Calu3 (cell line): ENCODE measurements around the gene ARVCF. TPM values are rescaled to one million over a fixed set of nuclear protein-coding genes. Genes with fewer than 3 reads are reported as not detected.

Experiments
- BruUV-seq: library from RNA; stranded (reverse); fragments of 400-500 nt; replicated peaks from 2 replicates; lab custom pipeline; 2021; lab: Mats Ljungman, UMichigan
- CTCF ChIA-PET: fragments of 300-600 bp; sonication (Branson Sonifier 250); formaldehyde crosslinking; loops from one replicate; lab custom pipeline; 2022; ENCODE audit warnings: antibody characterized with exemption; lab: Charles Lee
- DNase-seq: peaks from one replicate; pipeline ENCODE4 v3.0.0; 2022
- H3K27ac Mint-ChIP-seq: one replicate; pipeline ENCODE4 v1.8.0; 2022; ENCODE audit warnings: mixed read lengths; ENCODE audit not compliant: unreplicated experiment
- H3K27me3 Mint-ChIP-seq: one replicate; pipeline ENCODE4 v1.8.0; 2022; ENCODE audit warnings: mixed read lengths; ENCODE audit not compliant: unreplicated experiment
- H3K36me3 Mint-ChIP-seq: one replicate; pipeline ENCODE4 v1.8.0; 2022; ENCODE audit warnings: mild to moderate bottlenecking, moderate library complexity, mixed read lengths; ENCODE audit not compliant: insufficient read depth, unreplicated experiment
- H3K4me1 Mint-ChIP-seq: one replicate; pipeline ENCODE4 v1.8.0; 2022; ENCODE audit warnings: mild to moderate bottlenecking, low read depth, mixed read lengths; ENCODE audit not compliant: unreplicated experiment
- H3K4me3 Mint-ChIP-seq: one replicate; pipeline ENCODE4 v1.8.0; 2022; ENCODE audit warnings: mild to moderate bottlenecking, low read depth, moderate library complexity, mixed read lengths; ENCODE audit not compliant: unreplicated experiment
- H3K9me3 Mint-ChIP-seq: one replicate; pipeline ENCODE4 v1.8.0; 2022; ENCODE audit warnings: low read depth, mixed read lengths; ENCODE audit not compliant: unreplicated experiment
- CTCF ChIP-seq: fragments of 200-600 bp; IDR thresholded peaks from one replicate; pipeline ENCODE4 v1.8.0; 2022; ENCODE audit warnings: antibody characterized with exemption; ENCODE audit not compliant: unreplicated experiment
- intact Hi-C: fragments of 100-400 bp; cut with micrococcal nuclease; formaldehyde crosslinking; loops from one replicate; pipeline ENCODE4 v1.10.0; 2022; ENCODE audit not compliant: unreplicated experiment
- total RNA-seq: library from RNA; stranded (reverse); gene quantifications from 2 replicates; pipeline ENCODE4 v1.2.3, GENCODE V29; 2022

ARVCF gene
- total RNA-seq, 1 experiment from 2014 or later = 19.7 TPM

GRCh38 chr22:19989725-19990067 is 26.9 kb downstream of the ARVCF start:
- CTCF ChIA-PET = no interaction called here
- Mint-ChIP-seq H3K9me3 (no peaks in the 10 kb centered on the region), H3K27me3 (no peaks in the 10 kb centered on the region), H3K27ac (no peak overlapping the region), H3K4me1 (peaks cover 8% of the 10 kb centered on the region), H3K36me3 (peaks cover 20% of the 10 kb centered on the region), H3K4me3 (no peak overlapping the region)
- no peak for TF ChIP-seq CTCF
- DNase-seq = no peak
- intact Hi-C loops = no loop called here
- no TSS peak for BruUV-seq

DNA sequence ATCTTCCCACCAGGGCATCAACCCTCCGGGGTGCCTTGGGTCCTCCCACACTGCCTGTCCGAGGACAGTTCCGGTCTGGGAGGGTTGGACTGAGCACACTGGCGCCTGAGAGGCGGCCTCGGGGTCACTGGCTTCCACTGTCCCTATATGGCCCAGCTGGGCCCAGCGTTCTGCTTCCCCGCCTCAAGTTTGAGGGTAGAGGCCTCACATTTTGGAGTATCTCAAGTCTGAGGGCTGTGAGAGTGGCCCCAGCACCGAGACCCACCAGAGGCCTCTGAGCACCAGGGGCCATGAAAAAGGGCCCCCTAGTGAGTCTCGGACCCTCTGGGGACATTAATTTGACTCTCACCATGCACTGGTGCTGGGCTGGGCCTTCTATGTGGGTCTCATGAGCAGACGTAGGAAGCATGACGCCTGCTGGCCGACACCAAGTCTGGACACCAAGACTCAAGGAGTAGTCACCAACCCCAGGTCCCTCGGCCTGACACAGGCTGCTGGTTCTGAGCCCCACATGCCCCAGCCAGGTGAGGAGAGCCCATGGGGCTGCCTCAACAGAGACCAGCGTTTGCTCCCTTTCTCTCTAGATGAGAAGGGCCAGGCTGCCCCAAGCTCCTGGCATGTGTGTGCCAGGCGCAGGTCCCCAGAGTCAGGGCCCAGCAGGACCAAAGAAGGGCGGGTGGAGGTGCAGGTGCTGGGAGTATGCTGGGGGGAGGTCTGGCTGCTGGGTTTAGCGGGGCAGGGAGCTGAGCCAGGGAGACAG is 27.5 kb downstream of the ARVCF start:
- no peak for TF ChIP-seq CTCF
- Mint-ChIP-seq H3K27ac (no peak overlapping the region), H3K27me3 (no peaks in the 10 kb centered on the region), H3K9me3 (no peaks in the 10 kb centered on the region), H3K4me3 (no peak overlapping the region), H3K36me3 (peaks cover 20% of the 10 kb centered on the region), H3K4me1 (peaks cover 8% of the 10 kb centered on the region)
- BruUV-seq = no TSS peak
- no peak for DNase-seq
- intact Hi-C loops = no loop called here
- CTCF ChIA-PET = no interaction called here

GRCh38 chr22:19988331-19988808 is 28.3 kb downstream of the ARVCF start:
- Mint-ChIP-seq H3K9me3 (no peaks in the 10 kb centered on the region), H3K27ac (no peak overlapping the region), H3K36me3 (peaks cover 20% of the 10 kb centered on the region), H3K27me3 (no peaks in the 10 kb centered on the region), H3K4me3 (no peak overlapping the region), H3K4me1 (peaks cover 13% of the 10 kb centered on the region)
- intact Hi-C loops = no loop called here
- no TSS peak for BruUV-seq
- no peak for TF ChIP-seq CTCF
- DNase-seq = no peak
- CTCF ChIA-PET = no interaction called here

DNA sequence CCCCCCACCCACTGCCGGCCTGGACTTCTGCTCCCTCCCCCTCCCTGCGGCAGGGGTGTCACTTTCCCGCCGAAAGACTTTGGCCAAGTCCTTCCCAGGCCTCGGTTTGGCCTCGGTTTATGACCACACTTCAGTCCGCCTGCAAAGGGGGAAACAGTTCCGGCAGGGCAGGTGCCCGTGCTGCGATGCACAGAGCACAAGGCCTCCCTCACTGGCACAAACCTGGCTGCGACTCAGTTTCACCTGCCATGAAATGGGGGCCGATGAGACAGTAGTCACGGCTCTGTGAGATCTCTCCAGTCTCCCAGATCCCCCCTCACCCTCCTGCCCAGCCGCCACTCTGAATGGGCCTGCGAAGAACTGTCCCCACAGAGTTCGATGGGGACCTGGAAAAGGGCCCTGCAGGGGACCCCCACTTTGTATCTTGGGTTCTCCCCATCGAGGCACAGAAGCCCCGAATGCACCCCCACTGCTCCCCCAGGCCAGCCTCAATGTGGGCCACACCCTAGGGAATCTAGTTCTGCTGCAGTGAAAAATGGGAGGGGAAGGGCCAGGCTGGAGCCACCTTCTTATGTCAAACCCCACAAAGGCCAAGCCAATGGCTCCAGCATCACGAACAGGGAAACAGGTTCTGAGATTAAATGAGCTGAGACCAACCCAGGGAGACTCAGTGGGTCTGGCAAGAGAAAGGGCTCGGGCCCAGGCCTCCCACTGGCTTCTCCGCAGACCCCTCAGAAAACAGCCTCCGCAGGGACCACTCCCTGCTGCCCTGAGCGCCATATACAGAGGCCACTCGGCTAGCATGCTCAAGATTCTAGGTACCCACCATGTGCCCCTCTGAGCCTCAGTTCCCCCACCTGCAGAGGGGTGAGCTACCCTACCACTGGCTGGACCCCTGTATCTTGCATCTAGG is 29.0 kb downstream of the ARVCF start:
- Mint-ChIP-seq H3K9me3 (no peaks in the 10 kb centered on the region), H3K4me1 (peaks cover 16% of the 10 kb centered on the region), H3K36me3 (peaks cover 24% of the 10 kb centered on the region), H3K27me3 (no peaks in the 10 kb centered on the region), H3K27ac (no peak overlapping the region), H3K4me3 (peak overlapping the region; percentile 69)
- no peak for TF ChIP-seq CTCF
- DNase-seq = no peak
- intact Hi-C loops = no loop called here
- CTCF ChIA-PET = no interaction called here
- BruUV-seq = no TSS peak
